Ovary (tissue), 3 donors: ENCODE results near the gene GXYLT2.

ENCODE experiments used
- EP300 ChIP-seq: sonication (generic); formaldehyde crosslinking; IDR thresholded peaks from one replicate; pipeline ENCODE4 v1.6.1; 2017; ENCODE audit warnings: antibody characterized with exemption
- TF ChIP-seq, protein P1 (sequence below), 3 donors: fragments of 450-650 bp in 2 of 3; fragments of 200-600 bp in 1 of 3; IDR thresholded peaks; one replicate each; pipeline versions ENCODE4 v1.5.1 to v1.8.0; 2016 to 2022; ENCODE audit warnings: antibody characterized with exemption in 3 of 3, mild to moderate bottlenecking in 1 of 3
- donor health status: DM: no; HTN: no; CAD: no.

GRCh38 chr3:72887343-72887704, 522 bp upstream of the GXYLT2 start:
- TF ChIP-seq, protein P1, sequence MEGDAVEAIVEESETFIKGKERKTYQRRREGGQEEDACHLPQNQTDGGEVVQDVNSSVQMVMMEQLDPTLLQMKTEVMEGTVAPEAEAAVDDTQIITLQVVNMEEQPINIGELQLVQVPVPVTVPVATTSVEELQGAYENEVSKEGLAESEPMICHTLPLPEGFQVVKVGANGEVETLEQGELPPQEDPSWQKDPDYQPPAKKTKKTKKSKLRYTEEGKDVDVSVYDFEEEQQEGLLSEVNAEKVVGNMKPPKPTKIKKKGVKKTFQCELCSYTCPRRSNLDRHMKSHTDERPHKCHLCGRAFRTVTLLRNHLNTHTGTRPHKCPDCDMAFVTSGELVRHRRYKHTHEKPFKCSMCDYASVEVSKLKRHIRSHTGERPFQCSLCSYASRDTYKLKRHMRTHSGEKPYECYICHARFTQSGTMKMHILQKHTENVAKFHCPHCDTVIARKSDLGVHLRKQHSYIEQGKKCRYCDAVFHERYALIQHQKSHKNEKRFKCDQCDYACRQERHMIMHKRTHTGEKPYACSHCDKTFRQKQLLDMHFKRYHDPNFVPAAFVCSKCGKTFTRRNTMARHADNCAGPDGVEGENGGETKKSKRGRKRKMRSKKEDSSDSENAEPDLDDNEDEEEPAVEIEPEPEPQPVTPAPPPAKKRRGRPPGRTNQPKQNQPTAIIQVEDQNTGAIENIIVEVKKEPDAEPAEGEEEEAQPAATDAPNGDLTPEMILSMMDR (IDR thresholded peaks at IDR 0.05), result no peak
- TF ChIP-seq EP300, result no peak
